Measurements from ENCODE around the gene LRRTM3.

LRRTM3 gene

GRCh38 chr10:66925896-66926715 is at the start of gene LRRTM3:
LRRTM3 (plus strand) TSS chr10:66926036.
- peak; percentile 75 for ATAC-seq

GRCh38 chr10:66877361-66877760 is 48.5 kb upstream of the LRRTM3 start:
- Mint-ChIP-seq H3K4me1 (no peaks in the 10 kb centered on the region), H3K36me3 (no peaks in the 10 kb centered on the region), H3K9me3 (peaks cover 3% of the 10 kb centered on the region), H3K4me3 (no peak overlapping the region), H3K27ac (no peak overlapping the region)
- DNase-seq (ENCODE audit: low spot score in 2 of 2) = no peak
- no peak for ATAC-seq

More at GRCh38 chr10:66925896-66926715, at the start of gene LRRTM3:
- H3K4me1 Mint-ChIP-seq = no peaks in the 10 kb centered on the region
- peaks cover 8% of the 10 kb centered on the region for H3K9me3 Mint-ChIP-seq
- no peaks in the 10 kb centered on the region for H3K36me3 Mint-ChIP-seq
- H3K4me3 Mint-ChIP-seq = no peak within 1 kb of the TSS
- no peak for DNase-seq (ENCODE audit: low spot score in 2 of 2)
- no peak within 1 kb of the TSS for H3K27ac Mint-ChIP-seq

GRCh38 chr10:66880292-66880691 is 45.5 kb upstream of the LRRTM3 start:
- Mint-ChIP-seq H3K27ac (no peak overlapping the region), H3K9me3 (peaks cover 8% of the 10 kb centered on the region), H3K36me3 (no peaks in the 10 kb centered on the region), H3K4me3 (no peak overlapping the region), H3K4me1 (no peaks in the 10 kb centered on the region)
- ATAC-seq (no peak), DNase-seq (ENCODE audit: low spot score in 2 of 2) (no peak)

GRCh38 chr10:66880826-66881225 is 45.0 kb upstream of the LRRTM3 start:
- Mint-ChIP-seq H3K4me3 (no peak overlapping the region), H3K9me3 (peaks cover 8% of the 10 kb centered on the region), H3K4me1 (no peaks in the 10 kb centered on the region), H3K27ac (no peak overlapping the region), H3K36me3 (no peaks in the 10 kb centered on the region)
- no peak for ATAC-seq
- DNase-seq (ENCODE audit: low spot score in 2 of 2) = no peak

GRCh38 chr10:66881814-66882213 is 44.0 kb upstream of the LRRTM3 start:
- Mint-ChIP-seq H3K27ac (no peak overlapping the region), H3K4me1 (no peaks in the 10 kb centered on the region), H3K9me3 (peaks cover 8% of the 10 kb centered on the region), H3K36me3 (no peaks in the 10 kb centered on the region), H3K4me3 (no peak overlapping the region)
- DNase-seq (ENCODE audit: low spot score in 2 of 2) (no peak), ATAC-seq (no peak)

GRCh38 chr10:66882271-66882670 is 43.6 kb upstream of the LRRTM3 start:
- Mint-ChIP-seq H3K9me3 (peaks cover 8% of the 10 kb centered on the region), H3K36me3 (no peaks in the 10 kb centered on the region), H3K4me3 (no peak overlapping the region), H3K4me1 (no peaks in the 10 kb centered on the region), H3K27ac (no peak overlapping the region)
- no peak for DNase-seq (ENCODE audit: low spot score in 2 of 2)
- ATAC-seq = no peak

- DNase-seq (ENCODE audit: low spot score in 2 of 2) (no peak), ATAC-seq (no peak)
- Mint-ChIP-seq H3K36me3 (no peaks in the 10 kb centered on the region), H3K27ac (no peak overlapping the region), H3K9me3 (peaks cover 14% of the 10 kb centered on the region), H3K4me1 (no peaks in the 10 kb centered on the region), H3K4me3 (no peak overlapping the region)
These were observed 39.0 kb upstream of the LRRTM3 start for GRCh38 chr10:66886848-66887247.

- H3K4me3 Mint-ChIP-seq = no peak overlapping the region
- no peaks in the 10 kb centered on the region for H3K4me1 Mint-ChIP-seq
- no peak for DNase-seq (ENCODE audit: low spot score in 2 of 2)
- H3K36me3 Mint-ChIP-seq = no peaks in the 10 kb centered on the region
- H3K27ac Mint-ChIP-seq = no peak overlapping the region
- ATAC-seq = no peak
- H3K9me3 Mint-ChIP-seq = peaks cover 14% of the 10 kb centered on the region
These were observed 37.6 kb upstream of the LRRTM3 start for GRCh38 chr10:66888237-66888636.

GRCh38 chr10:66892871-66893270 is 33.0 kb upstream of the LRRTM3 start:
- H3K27ac Mint-ChIP-seq = no peak overlapping the region
- H3K36me3 Mint-ChIP-seq = no peaks in the 10 kb centered on the region
- DNase-seq (ENCODE audit: low spot score in 2 of 2) (no peak), ATAC-seq (no peak)
- no peaks in the 10 kb centered on the region for H3K4me1 Mint-ChIP-seq
- H3K9me3 Mint-ChIP-seq = peaks cover 14% of the 10 kb centered on the region
- no peak overlapping the region for H3K4me3 Mint-ChIP-seq

- Mint-ChIP-seq H3K4me1 (no peaks in the 10 kb centered on the region), H3K36me3 (no peaks in the 10 kb centered on the region), H3K4me3 (no peak overlapping the region), H3K27ac (no peak overlapping the region), H3K9me3 (peaks cover 3% of the 10 kb centered on the region)
- DNase-seq (ENCODE audit: low spot score in 2 of 2) (no peak), ATAC-seq (no peak)
These were observed 15.2 kb upstream of the LRRTM3 start for GRCh38 chr10:66910671-66911070.

GRCh38 chr10:66916030-66916429 is 9.8 kb upstream of the LRRTM3 start:
- Mint-ChIP-seq H3K9me3 (peaks cover 6% of the 10 kb centered on the region), H3K4me1 (no peaks in the 10 kb centered on the region), H3K27ac (no peak overlapping the region), H3K36me3 (no peaks in the 10 kb centered on the region), H3K4me3 (no peak overlapping the region)
- ATAC-seq (no peak), DNase-seq (ENCODE audit: low spot score in 2 of 2) (no peak)

GRCh38 chr10:66917104-66917503 is 8.7 kb upstream of the LRRTM3 start:
- H3K36me3 Mint-ChIP-seq = no peaks in the 10 kb centered on the region
- H3K27ac Mint-ChIP-seq = no peak overlapping the region
- ATAC-seq (no peak), DNase-seq (ENCODE audit: low spot score in 2 of 2) (no peak)
- no peak overlapping the region for H3K4me3 Mint-ChIP-seq
- no peaks in the 10 kb centered on the region for H3K4me1 Mint-ChIP-seq
- H3K9me3 Mint-ChIP-seq = peaks cover 11% of the 10 kb centered on the region

- Mint-ChIP-seq H3K27ac (no peak overlapping the region), H3K4me3 (no peak overlapping the region), H3K36me3 (no peaks in the 10 kb centered on the region), H3K9me3 (peaks cover 14% of the 10 kb centered on the region), H3K4me1 (no peaks in the 10 kb centered on the region)
- DNase-seq (ENCODE audit: low spot score in 2 of 2) (no peak), ATAC-seq (no peak)
These were observed 6.6 kb upstream of the LRRTM3 start for GRCh38 chr10:66919248-66919647.

- Mint-ChIP-seq H3K4me3 (no peak overlapping the region), H3K36me3 (no peaks in the 10 kb centered on the region), H3K27ac (no peak overlapping the region), H3K4me1 (no peaks in the 10 kb centered on the region), H3K9me3 (peaks cover 12% of the 10 kb centered on the region)
- ATAC-seq = no peak
- DNase-seq (ENCODE audit: low spot score in 2 of 2) = no peak
These were observed 1.0 kb upstream of the LRRTM3 start for GRCh38 chr10:66924674-66925345.

- no peak overlapping the region for H3K27ac Mint-ChIP-seq
- ATAC-seq (no peak), DNase-seq (ENCODE audit: low spot score in 2 of 2) (no peak)
- H3K9me3 Mint-ChIP-seq = peaks cover 12% of the 10 kb centered on the region
- H3K36me3 Mint-ChIP-seq = no peaks in the 10 kb centered on the region
- H3K4me1 Mint-ChIP-seq = no peaks in the 10 kb centered on the region
- no peak overlapping the region for H3K4me3 Mint-ChIP-seq
These were observed 463 bp upstream of the LRRTM3 start for GRCh38 chr10:66925373-66925772.

GRCh38 chr10:66926841-66927240 is 1.0 kb downstream of the LRRTM3 start:
- Mint-ChIP-seq H3K9me3 (peaks cover 4% of the 10 kb centered on the region), H3K4me3 (no peak overlapping the region), H3K27ac (no peak overlapping the region), H3K36me3 (no peaks in the 10 kb centered on the region), H3K4me1 (no peaks in the 10 kb centered on the region)
- DNase-seq (ENCODE audit: low spot score in 2 of 2) (no peak), ATAC-seq (no peak)
